ENCODE data around the gene TLCD2. TPM values are rescaled to one million over a fixed set of nuclear protein-coding genes. Genes with fewer than 3 reads are reported as not detected.

TLCD2 gene
- total and polyA plus RNA-seq, 7 experiments from 2014 or later = 0.05 to 0.49 (median 0.08) TPM; not detected in 3

DNA sequence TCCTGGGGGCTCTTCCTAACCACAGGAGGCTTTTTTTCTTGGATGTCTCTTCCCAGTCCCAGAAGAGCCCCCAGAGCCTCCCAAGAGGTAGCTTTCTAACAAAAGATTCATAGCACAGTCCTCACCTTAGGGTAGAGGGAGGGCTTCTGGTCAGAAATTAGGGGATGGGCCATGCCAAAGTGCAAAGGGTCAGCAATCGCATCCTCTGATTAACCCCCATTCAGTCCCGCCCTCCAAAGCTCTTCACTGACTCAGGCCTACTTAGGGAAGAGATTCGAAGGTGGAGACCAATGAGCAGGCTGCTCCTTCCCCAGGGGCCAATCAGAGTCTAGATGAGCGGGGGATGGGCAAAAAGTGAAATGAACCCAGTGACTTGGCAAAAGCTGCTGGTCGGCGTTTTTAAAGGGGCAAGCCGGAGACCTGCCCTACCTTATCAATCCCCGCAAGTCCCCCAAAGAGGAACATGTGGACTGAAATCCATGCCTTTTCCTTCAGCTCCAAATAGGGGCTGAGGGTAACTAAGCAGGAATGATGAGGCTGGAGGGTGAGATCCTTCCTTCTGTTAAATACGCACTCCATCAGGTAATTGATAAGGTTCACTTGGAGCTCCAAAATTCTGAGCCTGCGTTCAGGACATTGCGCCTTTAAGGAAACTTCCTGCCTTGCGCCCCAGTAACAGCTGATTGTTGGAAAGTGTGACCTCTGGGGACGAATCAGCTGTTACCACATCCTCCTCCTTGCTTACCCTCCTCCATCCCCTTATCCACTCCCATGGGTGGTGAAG is 6.9 kb upstream of the TLCD2 start:
- ChIA-PET CTCF (interaction anchor here (1.3 to 7.6 kb wide), 7 partner anchors 8 to 325 kb away, joined by 3 to 51 read pairs (median 4); partner anchors contain the start of genes OVCA2, RILP and WDR81), POLR2A (interaction anchor here (0.9 to 3.1 kb wide), 16 partner anchors 9 to 619 kb away, joined by 3 to 32 read pairs (median 4); partner anchors contain the start of genes PRPF8, RILP, RPA1 and SMYD4)
- peak; percentile 38 to 81 (median 76) for DNase-seq
- Histone ChIP-seq H3K9me3 (ENCODE audit: control insufficient read depth in 2 of 3, low read length in 3 of 3) (no peaks in the 10 kb centered on the region), H3K4me3 (ENCODE audit: low read length) (peak overlapping the region; percentile 92), H3K27me3 (ENCODE audit: control insufficient read depth in 2 of 2, insufficient read depth in 2 of 2, low read length in 2 of 2) (peaks cover 0 to 7% of the 10 kb centered on the region in 2 donors), H3K36me3 (ENCODE audit: control insufficient read depth in 2 of 3, insufficient read depth in 3 of 3, low read length in 3 of 3) (no peaks in the 10 kb centered on the region), H3K4me1 (ENCODE audit: control insufficient read depth in 2 of 2, insufficient read depth in 2 of 2, low read length in 2 of 2) (peaks cover 17 to 26% of the 10 kb centered on the region in 2 donors), H3K27ac (ENCODE audit: low read depth, low read length) (peak overlapping the region; percentile 71)
- H3K4me3 Mint-ChIP-seq = peak overlapping the region; percentile 87 to 98 (median 94)
- H3K9me3 Mint-ChIP-seq = no peaks in the 10 kb centered on the region
- peaks cover 0 to 9% (median 4%) of the 10 kb centered on the region in 5 donors for H3K27me3 Mint-ChIP-seq
- H3K27ac Mint-ChIP-seq = peak overlapping the region; percentile 70 to 99 (median 93)
- H3K4me1 Mint-ChIP-seq = peaks cover 15 to 47% (median 24%) of the 10 kb centered on the region in 7 donors
- intact Hi-C loops (cut with micrococcal nuclease) = loop anchor here (1.0 to 5.0 kb wide), 21 partner anchors 7 to 684 kb away; partner anchors contain the start of genes CRK (in 2 of the 2), DPH1 (in 2 of the 2), INPP5K (in 2 of the 2) and MNT (in 2 of the 2)
- peaks cover 0 to 11% (median 0%) of the 10 kb centered on the region in 5 donors for H3K36me3 Mint-ChIP-seq
- ATAC-seq = peak; percentile 58

DNA sequence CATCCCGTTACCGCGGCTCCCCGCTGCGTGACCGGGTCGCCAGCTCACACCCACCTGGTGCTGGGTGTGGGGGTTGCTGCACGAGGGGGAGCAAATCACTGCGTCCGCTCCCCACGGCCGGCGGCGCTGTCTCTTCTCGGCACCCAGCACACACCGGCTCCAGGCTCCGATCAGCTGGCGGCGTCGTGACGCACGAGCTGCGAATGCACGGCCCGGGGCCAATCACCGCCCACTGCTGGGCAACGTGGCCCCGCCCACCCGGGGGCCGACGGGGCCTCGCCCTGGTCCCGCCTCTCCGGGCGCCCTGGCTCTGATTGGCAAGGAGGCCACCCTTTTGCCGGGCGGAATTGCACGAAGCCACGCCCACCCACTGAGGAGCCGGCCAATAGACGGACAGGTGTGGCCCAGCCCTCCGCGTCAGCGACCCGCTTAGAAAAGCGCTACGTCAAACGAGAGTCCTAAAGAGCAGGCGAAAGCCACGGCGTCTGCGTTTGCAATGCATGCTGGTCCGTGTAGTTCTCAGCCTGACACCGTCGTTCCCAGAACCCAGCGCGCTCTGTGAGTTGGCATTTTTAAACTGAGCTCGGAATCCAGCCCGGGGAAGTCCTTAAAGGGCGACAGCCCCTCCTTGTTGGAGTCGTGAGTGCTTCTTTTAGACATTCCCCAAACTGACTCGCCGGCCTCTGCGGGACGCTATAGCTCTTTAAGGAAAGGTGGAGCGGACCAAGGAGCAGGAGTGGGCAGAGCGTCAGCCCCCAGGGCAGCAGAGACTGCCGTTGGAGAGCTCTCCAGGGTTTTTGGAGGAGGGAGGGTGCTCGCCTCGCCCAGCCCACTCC is 6.1 kb upstream of the TLCD2 start:
- ChIA-PET POLR2A (interaction anchor here (0.5 to 3.1 kb wide), 18 partner anchors 10 to 620 kb away, joined by 3 to 32 read pairs (median 4); partner anchors contain the start of genes INPP5K, PRPF8, RILP and RPA1), CTCF (interaction anchor here (0.6 to 7.6 kb wide), 8 partner anchors 8 to 326 kb away, joined by 3 to 51 read pairs (median 4); partner anchors contain the start of genes OVCA2, RILP and WDR81)
- H3K9me3 Mint-ChIP-seq = no peaks in the 10 kb centered on the region
- Histone ChIP-seq H3K27ac (ENCODE audit: low read depth, low read length) (peak overlapping the region; percentile 73), H3K27me3 (ENCODE audit: control insufficient read depth in 2 of 2, insufficient read depth in 2 of 2, low read length in 2 of 2) (peaks cover 0 to 7% of the 10 kb centered on the region in 2 donors), H3K4me1 (ENCODE audit: control insufficient read depth in 2 of 2, insufficient read depth in 2 of 2, low read length in 2 of 2) (peaks cover 17 to 26% of the 10 kb centered on the region in 2 donors), H3K36me3 (ENCODE audit: control insufficient read depth in 2 of 3, insufficient read depth in 3 of 3, low read length in 3 of 3) (no peaks in the 10 kb centered on the region), H3K4me3 (ENCODE audit: low read length) (peak overlapping the region; percentile 92), H3K9me3 (ENCODE audit: control insufficient read depth in 2 of 3, low read length in 3 of 3) (no peaks in the 10 kb centered on the region)
- H3K36me3 Mint-ChIP-seq = peaks cover 0 to 13% (median 0%) of the 10 kb centered on the region in 5 donors
- intact Hi-C loops (cut with micrococcal nuclease) = loop anchor here (1.0 to 5.0 kb wide), 18 partner anchors 8 to 685 kb away; partner anchors contain the start of genes DPH1 (in 2 of the 2), INPP5K (in 2 of the 2), PRPF8 (in 2 of the 2) and RILP (in 2 of the 2)
- H3K27me3 Mint-ChIP-seq = peaks cover 0 to 9% (median 6%) of the 10 kb centered on the region in 5 donors
- ATAC-seq = peak; percentile 92
- peak; percentile 99 to 100 (median 100) for DNase-seq
- H3K4me1 Mint-ChIP-seq = peaks cover 20 to 45% (median 24%) of the 10 kb centered on the region in 7 donors
- peak overlapping the region; percentile 87 to 98 (median 94) for H3K4me3 Mint-ChIP-seq
- peak overlapping the region; percentile 70 to 99 (median 93) for H3K27ac Mint-ChIP-seq

DNA sequence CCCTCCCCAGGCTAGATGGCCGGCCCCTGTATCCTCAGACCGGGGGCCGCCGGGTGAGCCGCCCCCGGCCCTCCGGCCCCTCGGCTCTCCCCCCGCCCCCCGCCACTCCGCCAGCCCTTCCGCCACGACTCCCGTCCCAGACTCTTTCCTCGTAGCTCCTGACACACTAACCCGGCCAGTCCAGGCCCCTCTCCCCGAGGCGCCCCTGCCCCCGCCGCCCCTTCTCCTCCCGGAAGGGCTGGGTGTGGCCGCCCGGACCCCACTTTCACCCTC is 5.6 kb upstream of the TLCD2 start:
- no peak for DNase-seq

DNA sequence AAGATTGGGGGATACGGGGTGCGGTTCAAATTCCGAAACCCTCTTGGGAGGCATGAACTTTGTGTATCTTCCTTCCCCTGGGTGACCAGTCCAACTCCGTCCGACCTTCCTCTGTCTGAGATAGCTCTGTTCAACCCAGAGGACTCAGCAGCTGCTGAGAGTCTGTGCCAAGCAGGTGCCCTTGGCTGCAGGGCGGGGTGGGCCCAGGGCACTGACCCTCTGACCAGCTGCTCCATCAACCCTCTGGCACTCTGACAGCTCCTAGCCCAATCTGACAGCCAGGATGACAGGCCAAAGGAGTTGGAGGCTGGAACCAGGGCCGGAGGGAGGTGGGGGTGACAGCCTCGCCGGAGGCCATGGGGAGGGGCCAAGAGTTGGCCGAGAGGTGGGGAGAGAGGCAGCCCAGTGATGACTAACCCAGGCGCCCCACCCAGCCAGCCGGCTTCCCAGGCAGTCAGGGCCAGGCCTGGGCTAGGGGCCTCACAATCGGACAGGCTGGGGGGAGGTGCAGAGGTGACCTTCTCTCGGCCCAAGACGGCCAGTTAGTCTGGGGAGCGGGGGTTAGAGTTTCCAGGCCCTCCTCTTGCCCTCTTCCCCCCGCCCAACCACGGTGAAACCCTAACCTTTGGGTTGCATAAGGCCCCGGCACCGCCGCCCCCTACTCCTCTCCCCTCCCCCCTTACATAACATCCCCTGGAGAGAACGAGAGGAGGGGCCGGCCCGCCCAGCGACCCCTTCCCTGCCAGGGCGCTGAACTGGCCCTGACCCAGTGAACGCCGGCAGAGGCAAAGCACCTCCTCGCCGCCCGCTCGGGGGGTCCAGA is 5.0 kb upstream of the TLCD2 start:
- Mint-ChIP-seq H3K27ac (peak overlapping the region in 2 of 9 donors; percentile 6 to 36), H3K9me3 (no peaks in the 10 kb centered on the region), H3K36me3 (peaks cover 0 to 13% (median 0%) of the 10 kb centered on the region in 5 donors), H3K27me3 (peaks cover 0 to 16% (median 6%) of the 10 kb centered on the region in 5 donors), H3K4me1 (peaks cover 20 to 47% (median 28%) of the 10 kb centered on the region in 7 donors), H3K4me3 (peak overlapping the region in 7 of 10 donors; percentile 23 to 97 (median 65))
- peak overlapping the region; percentile 73 for H3K27ac ChIP-seq (ENCODE audit: low read depth, low read length)
- DNase-seq (peak in 3 of 9 donors; percentile 38 to 57 (median 44)), ATAC-seq (no peak)
- H3K27me3 ChIP-seq (ENCODE audit: control insufficient read depth in 2 of 2, insufficient read depth in 2 of 2, low read length in 2 of 2) = peaks cover 0 to 7% of the 10 kb centered on the region in 2 donors
- intact Hi-C loops (cut with micrococcal nuclease) = loop anchor here (5.0 kb wide), 1 partner anchor 48 kb away; no protein-coding TSS in a partner anchor
- H3K4me3 ChIP-seq (ENCODE audit: low read length) = peak overlapping the region; percentile 60
- H3K9me3 ChIP-seq (ENCODE audit: control insufficient read depth in 2 of 3, low read length in 3 of 3) = no peaks in the 10 kb centered on the region
- peaks cover 20 to 30% of the 10 kb centered on the region in 2 donors for H3K4me1 ChIP-seq (ENCODE audit: control insufficient read depth in 2 of 2, insufficient read depth in 2 of 2, low read length in 2 of 2)
- ChIA-PET POLR2A (interaction anchor here (0.5 to 3.1 kb wide), 7 partner anchors 11 to 314 kb away, joined by 3 to 32 read pairs (median 5); partner anchors contain the start of genes INPP5K, PRPF8 and WDR81), CTCF (interaction anchor here (0.6 to 1.6 kb wide), 4 partner anchors 52 to 565 kb away, joined by 3 to 4 read pairs (median 4); no protein-coding TSS in a partner anchor)
- H3K36me3 ChIP-seq (ENCODE audit: control insufficient read depth in 2 of 3, insufficient read depth in 3 of 3, low read length in 3 of 3) = no peaks in the 10 kb centered on the region

More for the DNA sequence above, 5.6 kb upstream of the TLCD2 start:
- Histone ChIP-seq H3K27ac (ENCODE audit: low read depth, low read length) (peak overlapping the region; percentile 73), H3K9me3 (ENCODE audit: control insufficient read depth in 2 of 3, low read length in 3 of 3) (no peaks in the 10 kb centered on the region), H3K4me3 (ENCODE audit: low read length) (peak overlapping the region; percentile 60), H3K4me1 (ENCODE audit: control insufficient read depth in 2 of 2, insufficient read depth in 2 of 2, low read length in 2 of 2) (peaks cover 20 to 28% of the 10 kb centered on the region in 2 donors), H3K27me3 (ENCODE audit: control insufficient read depth in 2 of 2, insufficient read depth in 2 of 2, low read length in 2 of 2) (peaks cover 0 to 7% of the 10 kb centered on the region in 2 donors), H3K36me3 (ENCODE audit: control insufficient read depth in 2 of 3, insufficient read depth in 3 of 3, low read length in 3 of 3) (no peaks in the 10 kb centered on the region)
- Mint-ChIP-seq H3K27me3 (peaks cover 0 to 12% (median 6%) of the 10 kb centered on the region in 5 donors), H3K4me3 (peak overlapping the region; percentile 56 to 98 (median 94)), H3K36me3 (peaks cover 0 to 13% (median 0%) of the 10 kb centered on the region in 5 donors), H3K27ac (peak overlapping the region in 4 of 9 donors; percentile 81 to 94 (median 91)), H3K9me3 (no peaks in the 10 kb centered on the region), H3K4me1 (peaks cover 22 to 47% (median 28%) of the 10 kb centered on the region in 7 donors)
- ChIA-PET CTCF (interaction anchor here (1.4 to 1.6 kb wide), 3 partner anchors 9 to 155 kb away, joined by 3 to 4 read pairs (median 4); partner anchors contain the start of gene WDR81), POLR2A (interaction anchor here (0.5 to 3.1 kb wide), 8 partner anchors 10 to 313 kb away, joined by 3 to 32 read pairs (median 6); partner anchors contain the start of genes INPP5K, PRPF8, RILP and RPA1)
- no peak for ATAC-seq
- intact Hi-C loops (cut with micrococcal nuclease) = loop anchor here (1.0 to 5.0 kb wide), 18 partner anchors 9 to 685 kb away; partner anchors contain the start of genes DPH1 (in 2 of the 2), INPP5K (in 2 of the 2), PRPF8 (in 2 of the 2) and RILP (in 2 of the 2)

DNA sequence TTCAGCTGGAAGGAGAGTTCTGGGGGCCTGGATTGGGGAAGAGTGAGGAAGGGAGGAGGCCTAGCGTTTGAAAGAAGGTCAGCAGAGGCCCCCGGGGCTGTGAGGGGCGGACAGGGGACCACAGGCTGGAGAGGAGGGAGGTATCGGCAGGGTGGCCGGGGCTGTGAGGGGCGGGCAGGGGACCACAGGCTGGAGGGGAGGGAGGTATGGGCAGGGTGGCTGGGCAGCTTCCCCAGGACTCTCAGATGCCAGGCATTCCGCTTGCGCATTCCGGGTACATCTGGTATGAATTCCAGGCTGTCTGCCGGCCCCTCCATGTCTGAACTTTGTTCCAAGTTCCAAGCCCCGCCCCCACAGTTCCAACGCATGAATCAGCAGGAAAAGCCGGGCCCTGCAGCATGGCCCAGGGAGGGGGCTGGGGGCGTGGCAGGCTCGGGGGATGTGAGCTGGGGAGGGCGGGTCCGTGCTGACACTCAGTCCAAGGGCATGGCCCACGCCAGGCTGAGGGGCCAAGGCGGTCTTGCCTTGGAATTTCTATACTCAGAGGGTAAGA is 4.3 kb upstream of the TLCD2 start:
- no peaks in the 10 kb centered on the region for H3K36me3 ChIP-seq (ENCODE audit: control insufficient read depth in 2 of 3, insufficient read depth in 3 of 3, low read length in 3 of 3)
- peaks cover 20 to 30% of the 10 kb centered on the region in 2 donors for H3K4me1 ChIP-seq (ENCODE audit: control insufficient read depth in 2 of 2, insufficient read depth in 2 of 2, low read length in 2 of 2)
- peak overlapping the region in 8 of 10 donors; percentile 29 to 97 (median 64) for H3K4me3 Mint-ChIP-seq
- H3K4me3 ChIP-seq (ENCODE audit: low read length) = no peak overlapping the region
- peaks cover 20 to 45% (median 27%) of the 10 kb centered on the region in 7 donors for H3K4me1 Mint-ChIP-seq
- ChIA-PET CTCF (interaction anchor here (0.6 to 0.7 kb wide), 2 partner anchors 146 to 565 kb away, joined by 3 read pairs; no protein-coding TSS in a partner anchor), POLR2A (interaction anchor here (0.5 to 3.1 kb wide), 2 partner anchors 30 to 267 kb away, joined by 3 to 32 read pairs; partner anchors contain the start of gene PRPF8)
- H3K36me3 Mint-ChIP-seq = peaks cover 0 to 13% (median 0%) of the 10 kb centered on the region in 5 donors
- H3K27ac ChIP-seq (ENCODE audit: low read depth, low read length) = no peak overlapping the region
- no peak for ATAC-seq
- H3K9me3 Mint-ChIP-seq = no peaks in the 10 kb centered on the region
- no peaks in the 10 kb centered on the region for H3K9me3 ChIP-seq (ENCODE audit: control insufficient read depth in 2 of 3, low read length in 3 of 3)
- H3K27me3 Mint-ChIP-seq = peaks cover 0 to 16% (median 6%) of the 10 kb centered on the region in 5 donors
- intact Hi-C loops (cut with micrococcal nuclease) = no loop called here
- peaks cover 0 to 7% of the 10 kb centered on the region in 2 donors for H3K27me3 ChIP-seq (ENCODE audit: control insufficient read depth in 2 of 2, insufficient read depth in 2 of 2, low read length in 2 of 2)
- peak overlapping the region in 4 of 9 donors; percentile 36 to 72 (median 52) for H3K27ac Mint-ChIP-seq
- peak in 2 of 9 donors; percentile 33 to 48 for DNase-seq
